CD4-positive, alpha-beta memory T cell (primary cell): Measurements from ENCODE around the gene F11. TPM values are rescaled to one million over a fixed set of nuclear protein-coding genes. Genes with fewer than 3 reads are reported as not detected.
"Not testable (repeated sequence)": the region's sequence is repeated elsewhere in the genome, so short reads cannot be mapped to it uniquely, and the experiment has no call there.

ENCODE experiments used
- CTCF ChIA-PET: fragments of 350-600 bp; sonication (Branson Sonifier 250); formaldehyde crosslinking; loops from one replicate; lab custom pipeline; 2021; ENCODE audit warnings: inconsistent platforms; ENCODE audit not compliant: partially characterized antibody; lab: Charles Lee
- POLR2A ChIA-PET: fragments of 350-600 bp; sonication (Branson Sonifier 250); formaldehyde crosslinking; loops from one replicate; lab custom pipeline; 2021; ENCODE audit not compliant: partially characterized antibody; lab: Charles Lee
- DNase-seq, 5 donors: peaks; one replicate each; pipeline versions ENCODE4 v3.0.0 to v3.0.0-alpha.2; 2020 to 2022; ENCODE audit warnings: mixed read lengths in 1 of 5
- H3K27ac ChIP-seq: one replicate; pipeline ENCODE4 v1.7.0; 2013; ENCODE audit warnings: low read depth, low read length
- H3K27me3 ChIP-seq: 2 replicates; pipeline ENCODE4 v1.7.0; 2013; ENCODE audit warnings: mild to moderate bottlenecking, low read length, moderate library complexity; ENCODE audit not compliant: insufficient read depth
- H3K36me3 ChIP-seq: 2 replicates; pipeline ENCODE4 v1.7.0; 2013; ENCODE audit warnings: mild to moderate bottlenecking, low read length, moderate library complexity; ENCODE audit not compliant: insufficient read depth
- H3K4me1 ChIP-seq: 2 replicates; pipeline ENCODE4 v1.7.0; 2013; ENCODE audit warnings: mild to moderate bottlenecking, low read length, moderate library complexity; ENCODE audit not compliant: insufficient read depth
- H3K4me3 ChIP-seq, 2 donors: one replicate each; pipeline ENCODE4 v1.7.0; 2013; ENCODE audit warnings: low read length in 2 of 2, mild to moderate bottlenecking in 1 of 2
- H3K9me3 ChIP-seq, 2 donors: one replicate each; pipeline ENCODE4 v1.7.0; 2013; ENCODE audit warnings: low read length in 2 of 2, control low read depth in 1 of 2; ENCODE audit not compliant: control insufficient read depth in 1 of 2
- H3K27ac Mint-ChIP-seq, 7 donors: one replicate each; pipeline ENCODE4 v1.8.0; 2020 to 2021; ENCODE audit warnings: mixed read lengths in 7 of 7, mild to moderate bottlenecking in 6 of 7, inconsistent platforms in 3 of 7, moderate library complexity in 3 of 7
- H3K27me3 Mint-ChIP-seq, 2 donors: one replicate each; pipeline ENCODE4 v1.8.0; 2020 to 2021; ENCODE audit warnings: mixed read lengths in 2 of 2
- H3K36me3 Mint-ChIP-seq, 2 donors: one replicate each; pipeline ENCODE4 v1.8.0; 2020 to 2021; ENCODE audit warnings: mixed read lengths in 2 of 2, inconsistent platforms in 1 of 2, mild to moderate bottlenecking in 1 of 2
- H3K4me1 Mint-ChIP-seq, 4 donors: one replicate each; pipeline ENCODE4 v1.8.0; 2020 to 2021; ENCODE audit warnings: mixed read lengths in 4 of 4, mild to moderate bottlenecking in 1 of 4
- H3K4me3 Mint-ChIP-seq, 8 donors: one replicate each; pipeline ENCODE4 v1.8.0; 2020 to 2021; ENCODE audit warnings: mixed read lengths in 8 of 8, mild to moderate bottlenecking in 7 of 8, moderate library complexity in 6 of 8, inconsistent platforms in 3 of 8
- H3K9me3 Mint-ChIP-seq, 8 donors: one replicate each; pipeline ENCODE4 v1.8.0; 2020 to 2021; ENCODE audit warnings: mixed read lengths in 8 of 8, mild to moderate bottlenecking in 5 of 8, inconsistent platforms in 3 of 8, moderate library complexity in 1 of 8
- intact Hi-C: fragments of 100-400 bp; cut with micrococcal nuclease; formaldehyde crosslinking; loops from one replicate; pipeline ENCODE4 v1.15.1; 2023
- polyA plus RNA-seq, 2 donors: library from polyadenylated mRNA; unstranded; fragments of 300-500 nt; fragmentation: Illumina TruSeq; gene quantifications; one replicate each; pipeline ENCODE4 v1.2.3, GENCODE V29; 2021
- total RNA-seq, 2 experiments: library from RNA; stranded (reverse); gene quantifications; one replicate each; pipeline ENCODE4 v1.2.3, GENCODE V29; 2021

F11 gene
- total and polyA plus RNA-seq, 4 experiments from 2014 or later: not detected

DNA sequence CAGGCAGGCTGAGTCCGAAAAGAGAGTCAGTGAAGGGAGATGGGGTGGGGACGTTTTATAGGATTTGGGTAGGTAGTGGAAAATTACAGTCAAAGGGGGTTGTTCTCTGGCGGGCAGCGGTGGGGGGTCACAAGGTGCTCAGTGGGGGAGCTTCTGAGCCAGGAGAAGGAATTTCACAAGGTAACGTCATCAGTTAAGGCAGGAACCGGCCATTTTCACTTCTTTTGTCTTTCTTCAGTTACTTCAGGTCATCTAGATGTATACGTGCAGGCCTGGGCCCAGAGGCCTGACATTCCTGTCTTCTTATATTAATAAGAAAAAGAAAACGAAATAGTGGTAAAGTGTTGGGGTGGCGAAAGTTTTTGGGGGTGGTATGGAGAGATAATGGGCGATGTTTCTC lies 24.0 kb upstream of the F11 start:
- intact Hi-C loops, H3K27ac ChIP-seq, CTCF ChIA-PET, H3K27me3 ChIP-seq, H3K36me3 ChIP-seq, POLR2A ChIA-PET, DNase-seq, H3K4me3 ChIP-seq, H3K9me3 Mint-ChIP-seq, H3K9me3 ChIP-seq, H3K4me1 ChIP-seq, H3K4me3 Mint-ChIP-seq, H3K27ac Mint-ChIP-seq, H3K27me3 Mint-ChIP-seq, H3K4me1 Mint-ChIP-seq: not testable (repeated sequence)
- peaks cover 0 to 16% of the 10 kb centered on the region in 2 donors for H3K36me3 Mint-ChIP-seq

DNA sequence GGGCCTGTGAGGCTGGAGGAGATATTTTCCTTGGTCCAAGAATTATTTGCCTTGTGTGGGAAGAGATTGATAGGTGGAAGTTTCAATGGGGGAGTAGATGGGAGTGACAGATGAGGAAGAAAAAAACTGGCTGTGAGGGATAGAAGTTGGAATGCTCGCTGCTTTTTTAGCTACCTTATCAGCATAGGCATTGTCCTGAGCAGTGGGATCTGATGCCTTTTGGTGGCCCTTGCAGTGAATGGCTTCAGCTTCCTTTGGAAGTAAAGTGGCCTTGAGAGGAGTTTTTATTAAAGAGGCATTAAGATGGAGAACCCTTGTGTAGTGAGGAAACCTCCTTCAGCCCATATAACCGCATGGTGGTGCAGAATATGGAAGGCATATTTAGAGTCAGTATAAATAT lies 22.7 kb upstream of the F11 start:
- DNase-seq: no peak
- Mint-ChIP-seq H3K4me1 (peaks cover 0 to 1% (median 0%) of the 10 kb centered on the region in 4 donors), H3K4me3 (no peak overlapping the region), H3K9me3 (peaks cover 0 to 7% (median 0%) of the 10 kb centered on the region in 8 donors), H3K27me3 (no peaks in the 10 kb centered on the region), H3K27ac (no peak overlapping the region), H3K36me3 (peaks cover 0 to 12% of the 10 kb centered on the region in 2 donors)
- ChIA-PET POLR2A (no interaction called here), CTCF (no interaction called here)
- H3K4me1 ChIP-seq: no peaks in the 10 kb centered on the region
- intact Hi-C loops: no loop called here
- no peaks in the 10 kb centered on the region for H3K27me3 ChIP-seq
- H3K27ac ChIP-seq: no peak overlapping the region
- H3K4me3 ChIP-seq: no peak overlapping the region
- no peaks in the 10 kb centered on the region for H3K9me3 ChIP-seq
- no peaks in the 10 kb centered on the region for H3K36me3 ChIP-seq

- no peak for DNase-seq
- no peak overlapping the region for H3K4me3 Mint-ChIP-seq
- intact Hi-C loops: no loop called here
- no peak overlapping the region for H3K27ac ChIP-seq
- peaks cover 0 to 1% (median 0%) of the 10 kb centered on the region in 4 donors for H3K4me1 Mint-ChIP-seq
- no peaks in the 10 kb centered on the region for H3K36me3 ChIP-seq
- ChIA-PET POLR2A (no interaction called here), CTCF (no interaction called here)
- H3K4me1 ChIP-seq: no peaks in the 10 kb centered on the region
- no peaks in the 10 kb centered on the region for H3K27me3 ChIP-seq
- no peaks in the 10 kb centered on the region for H3K27me3 Mint-ChIP-seq
- H3K9me3 ChIP-seq: no peaks in the 10 kb centered on the region
- H3K36me3 Mint-ChIP-seq: peaks cover 0 to 12% of the 10 kb centered on the region in 2 donors
- H3K9me3 Mint-ChIP-seq: peaks cover 0 to 7% (median 0%) of the 10 kb centered on the region in 8 donors
- H3K27ac Mint-ChIP-seq: no peak overlapping the region
- H3K4me3 ChIP-seq: no peak overlapping the region
These were observed 21.2 kb upstream of the F11 start for GRCh38 chr4:186244835-186245234.

GRCh38 chr4:186247062-186247752 lies 18.8 kb upstream of the F11 start:
- H3K27me3 ChIP-seq, intact Hi-C loops, POLR2A ChIA-PET, H3K4me1 Mint-ChIP-seq, H3K4me1 ChIP-seq, H3K27ac ChIP-seq, H3K9me3 ChIP-seq, H3K36me3 ChIP-seq, H3K9me3 Mint-ChIP-seq, H3K4me3 Mint-ChIP-seq, H3K4me3 ChIP-seq, DNase-seq, CTCF ChIA-PET, H3K27ac Mint-ChIP-seq, H3K27me3 Mint-ChIP-seq: not testable (repeated sequence)
- peaks cover 2 to 24% of the 10 kb centered on the region in 2 donors for H3K36me3 Mint-ChIP-seq

GRCh38 chr4:186248643-186249042 lies 17.3 kb upstream of the F11 start:
- no peaks in the 10 kb centered on the region for H3K36me3 ChIP-seq
- no peaks in the 10 kb centered on the region for H3K4me1 ChIP-seq
- Mint-ChIP-seq H3K9me3 (peaks cover 0 to 7% (median 0%) of the 10 kb centered on the region in 8 donors), H3K27me3 (no peaks in the 10 kb centered on the region), H3K27ac (no peak overlapping the region), H3K36me3 (peaks cover 2 to 31% of the 10 kb centered on the region in 2 donors), H3K4me1 (peaks cover 0 to 1% (median 0%) of the 10 kb centered on the region in 4 donors), H3K4me3 (no peak overlapping the region)
- no peak for DNase-seq
- POLR2A ChIA-PET: no interaction called here
- H3K27ac ChIP-seq: no peak overlapping the region
- CTCF ChIA-PET: no interaction called here
- no peak overlapping the region for H3K4me3 ChIP-seq
- no peaks in the 10 kb centered on the region for H3K27me3 ChIP-seq
- intact Hi-C loops: no loop called here
- H3K9me3 ChIP-seq: no peaks in the 10 kb centered on the region

DNA sequence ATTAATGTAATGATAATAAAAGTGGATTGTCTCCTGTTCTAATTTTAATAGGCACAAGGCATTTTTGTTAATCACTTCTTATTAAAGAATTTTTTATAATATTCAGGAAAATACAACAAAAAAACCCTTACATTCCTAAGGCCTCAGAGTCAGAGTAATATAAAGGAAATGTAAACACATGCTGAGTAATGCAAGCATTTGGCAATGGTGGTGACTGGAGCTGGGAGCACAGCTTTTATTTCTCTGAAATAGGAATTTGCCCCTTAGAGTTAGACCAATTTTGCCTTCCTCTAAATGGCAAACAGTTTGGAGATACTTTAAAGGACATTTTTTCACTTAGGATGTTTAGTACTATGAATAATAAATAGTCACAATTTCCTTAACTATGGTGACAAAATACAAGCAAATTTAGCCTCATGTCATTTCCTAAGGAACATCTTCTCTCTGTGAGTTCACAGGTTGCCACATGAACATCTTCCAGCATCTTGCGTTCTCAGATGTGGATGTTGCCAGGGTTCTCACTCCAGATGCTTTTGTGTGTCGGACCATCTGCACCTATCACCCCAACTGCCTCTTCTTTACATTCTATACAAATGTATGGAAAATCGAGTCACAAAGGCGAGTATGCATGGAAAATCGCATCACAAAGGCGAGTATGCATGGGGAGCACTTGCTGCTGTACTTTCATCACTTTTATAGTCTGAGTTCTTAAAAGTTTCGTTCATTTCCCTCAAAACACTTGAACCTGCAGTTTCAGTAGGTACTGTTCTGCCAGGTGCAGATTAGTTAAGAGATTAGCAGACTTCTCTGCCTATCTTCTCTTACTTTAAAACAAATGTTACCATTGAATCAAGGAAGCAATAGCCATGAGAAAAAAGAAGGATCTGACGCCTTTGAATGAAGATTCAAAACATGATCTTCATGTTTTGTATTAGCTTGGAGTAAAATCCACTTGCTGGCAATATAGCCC lies 15.9 kb upstream of the F11 start:
- H3K27me3 Mint-ChIP-seq: no peaks in the 10 kb centered on the region

GRCh38 chr4:186250760-186251159 lies 15.2 kb upstream of the F11 start:
- Histone ChIP-seq H3K9me3 (no peaks in the 10 kb centered on the region), H3K27ac (no peak overlapping the region), H3K4me3 (no peak overlapping the region), H3K27me3 (no peaks in the 10 kb centered on the region), H3K4me1 (no peaks in the 10 kb centered on the region), H3K36me3 (no peaks in the 10 kb centered on the region)
- no peak overlapping the region for H3K27ac Mint-ChIP-seq
- no peak for DNase-seq
- peaks cover 0 to 1% (median 0%) of the 10 kb centered on the region in 4 donors for H3K4me1 Mint-ChIP-seq
- H3K36me3 Mint-ChIP-seq: peaks cover 2 to 33% of the 10 kb centered on the region in 2 donors
- ChIA-PET POLR2A (no interaction called here), CTCF (no interaction called here)
- intact Hi-C loops: no loop called here
- H3K4me3 Mint-ChIP-seq: no peak overlapping the region
- H3K27me3 Mint-ChIP-seq: no peaks in the 10 kb centered on the region
- peaks cover 0 to 6% (median 0%) of the 10 kb centered on the region in 8 donors for H3K9me3 Mint-ChIP-seq

More for the DNA sequence above, 15.9 kb upstream of the F11 start:
- H3K27ac Mint-ChIP-seq: no peak overlapping the region
- Histone ChIP-seq H3K27ac (no peak overlapping the region), H3K9me3 (no peaks in the 10 kb centered on the region), H3K4me1 (no peaks in the 10 kb centered on the region), H3K4me3 (no peak overlapping the region), H3K36me3 (no peaks in the 10 kb centered on the region), H3K27me3 (no peaks in the 10 kb centered on the region)
- POLR2A ChIA-PET: no interaction called here
- DNase-seq: no peak
- H3K9me3 Mint-ChIP-seq: peaks cover 0 to 7% (median 0%) of the 10 kb centered on the region in 8 donors
- CTCF ChIA-PET: no interaction called here
- H3K4me1 Mint-ChIP-seq: peaks cover 0 to 1% (median 0%) of the 10 kb centered on the region in 4 donors
- peaks cover 2 to 37% of the 10 kb centered on the region in 2 donors for H3K36me3 Mint-ChIP-seq
- H3K4me3 Mint-ChIP-seq: no peak overlapping the region
- intact Hi-C loops: no loop called here
